ENCODE data around the gene RASGRP4.

GRCh38 chr19:38440592-38440991 is 14.6 kb upstream of the RASGRP4 start:
- TF ChIP-seq POLR2A (IDR thresholded peaks at IDR 0.05; ENCODE audit: low read depth, low read length) (no peak), POLR2AphosphoS5 (IDR thresholded peaks at IDR 0.05; ENCODE audit: low read depth, low read length) (no peak), TAF1 (IDR thresholded peaks at IDR 0.05; ENCODE audit: low read depth, low read length) (no peak), SPI1 (IDR thresholded peaks at IDR 0.05; ENCODE audit: low read depth, low read length) (no peak), POU2F2 (IDR thresholded peaks at IDR 0.05; ENCODE audit: low read depth, low read length) (no peak), PAX5 (IDR thresholded peaks at IDR 0.05; ENCODE audit: insufficient read depth, low read length, severe bottlenecking) (no peak)
